ENCODE results near the gene IPPK. TPM values are rescaled to one million over a fixed set of nuclear protein-coding genes. Genes with fewer than 3 reads are reported as not detected.
"Not testable (repeated sequence)": the region's sequence is repeated elsewhere in the genome, so short reads cannot be mapped to it uniquely, and the experiment has no call there.

Gene IPPK
- total and polyA plus RNA-seq, 11 donors: 4.2 to 11.0 (median 8.6) TPM

DNA sequence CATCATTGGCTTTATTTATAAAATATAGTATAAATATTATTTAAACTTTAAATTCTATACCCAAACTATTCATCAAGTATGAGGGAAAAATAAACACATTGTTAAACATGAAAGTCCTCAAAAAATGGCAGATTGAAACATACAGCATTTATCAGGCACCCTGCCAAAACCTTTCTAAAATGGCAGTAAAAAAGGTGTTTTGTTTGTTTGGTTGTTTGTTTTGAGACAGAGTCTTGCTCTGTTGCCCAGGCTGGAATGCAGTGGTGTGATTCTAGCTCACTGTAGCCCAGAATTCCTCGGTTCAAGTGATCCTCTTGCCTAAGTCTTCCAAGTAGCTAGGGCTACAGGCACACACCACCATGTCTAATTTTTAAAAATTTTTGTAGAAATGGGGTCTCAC is 74.0 kb downstream of the IPPK start:
- 84 to 96% (median 94%) methylated on average over 1 of the region's 1 CpG for WGBS, 4 donors
- no peaks in the 10 kb centered on the region for H3K27me3 ChIP-seq
- intact Hi-C loops (cut with DNase I): loop anchor here in 2 of 10 donors (10.0 kb wide), 2 partner anchors 61 to 81 kb away; partner anchors contain the start of gene ECM2 (in 1 of the 2)
- H3K27ac ChIP-seq: no peak overlapping the region
- H3K4me1 ChIP-seq: peaks cover 0 to 70% (median 28%) of the 10 kb centered on the region in 12 donors
- no peak overlapping the region for H3K4me3 ChIP-seq
- no peaks in the 10 kb centered on the region for H3K36me3 ChIP-seq
- DNase-seq (no peak), ATAC-seq (no peak)
- no peak for TF ChIP-seq POLR2A (IDR thresholded peaks at IDR 0.05)
- TF ChIP-seq, protein P1, sequence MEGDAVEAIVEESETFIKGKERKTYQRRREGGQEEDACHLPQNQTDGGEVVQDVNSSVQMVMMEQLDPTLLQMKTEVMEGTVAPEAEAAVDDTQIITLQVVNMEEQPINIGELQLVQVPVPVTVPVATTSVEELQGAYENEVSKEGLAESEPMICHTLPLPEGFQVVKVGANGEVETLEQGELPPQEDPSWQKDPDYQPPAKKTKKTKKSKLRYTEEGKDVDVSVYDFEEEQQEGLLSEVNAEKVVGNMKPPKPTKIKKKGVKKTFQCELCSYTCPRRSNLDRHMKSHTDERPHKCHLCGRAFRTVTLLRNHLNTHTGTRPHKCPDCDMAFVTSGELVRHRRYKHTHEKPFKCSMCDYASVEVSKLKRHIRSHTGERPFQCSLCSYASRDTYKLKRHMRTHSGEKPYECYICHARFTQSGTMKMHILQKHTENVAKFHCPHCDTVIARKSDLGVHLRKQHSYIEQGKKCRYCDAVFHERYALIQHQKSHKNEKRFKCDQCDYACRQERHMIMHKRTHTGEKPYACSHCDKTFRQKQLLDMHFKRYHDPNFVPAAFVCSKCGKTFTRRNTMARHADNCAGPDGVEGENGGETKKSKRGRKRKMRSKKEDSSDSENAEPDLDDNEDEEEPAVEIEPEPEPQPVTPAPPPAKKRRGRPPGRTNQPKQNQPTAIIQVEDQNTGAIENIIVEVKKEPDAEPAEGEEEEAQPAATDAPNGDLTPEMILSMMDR (IDR thresholded peaks at IDR 0.05): no peak
- H3K9me3 ChIP-seq: no peaks in the 10 kb centered on the region

DNA sequence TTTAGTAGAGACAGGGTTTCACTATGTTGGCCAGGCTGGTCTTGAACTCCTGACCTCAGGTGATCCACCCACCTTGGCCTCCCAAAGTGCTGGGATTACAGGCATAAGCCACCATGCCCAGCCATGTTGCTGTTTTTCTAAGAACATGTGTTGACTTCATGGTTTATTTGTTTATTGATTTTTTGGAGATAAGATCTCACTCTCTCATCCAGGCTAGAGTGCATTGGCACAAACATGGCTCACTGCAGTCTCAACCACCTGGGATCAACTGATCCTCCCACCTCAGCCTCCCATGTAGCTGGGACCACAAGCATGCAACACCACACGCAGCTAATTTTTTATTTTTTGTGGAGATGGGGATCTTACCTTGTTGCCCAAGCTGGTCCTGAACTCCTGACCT is 74.9 kb downstream of the IPPK start:
- not testable (repeated sequence) for DNase-seq, H3K36me3 ChIP-seq, H3K4me3 ChIP-seq, H3K27me3 ChIP-seq, ATAC-seq, H3K27ac ChIP-seq, H3K9me3 ChIP-seq
- WGBS, 4 donors: 95 to 100% (median 97%) methylated on average over 1 of the region's 1 CpG
- peaks cover 0 to 70% (median 34%) of the 10 kb centered on the region in 12 donors for H3K4me1 ChIP-seq
- intact Hi-C loops (cut with DNase I): loop anchor here in 2 of 10 donors (10.0 kb wide), 2 partner anchors 60 to 80 kb away; partner anchors contain the start of gene ECM2 (in 1 of the 2)

DNA sequence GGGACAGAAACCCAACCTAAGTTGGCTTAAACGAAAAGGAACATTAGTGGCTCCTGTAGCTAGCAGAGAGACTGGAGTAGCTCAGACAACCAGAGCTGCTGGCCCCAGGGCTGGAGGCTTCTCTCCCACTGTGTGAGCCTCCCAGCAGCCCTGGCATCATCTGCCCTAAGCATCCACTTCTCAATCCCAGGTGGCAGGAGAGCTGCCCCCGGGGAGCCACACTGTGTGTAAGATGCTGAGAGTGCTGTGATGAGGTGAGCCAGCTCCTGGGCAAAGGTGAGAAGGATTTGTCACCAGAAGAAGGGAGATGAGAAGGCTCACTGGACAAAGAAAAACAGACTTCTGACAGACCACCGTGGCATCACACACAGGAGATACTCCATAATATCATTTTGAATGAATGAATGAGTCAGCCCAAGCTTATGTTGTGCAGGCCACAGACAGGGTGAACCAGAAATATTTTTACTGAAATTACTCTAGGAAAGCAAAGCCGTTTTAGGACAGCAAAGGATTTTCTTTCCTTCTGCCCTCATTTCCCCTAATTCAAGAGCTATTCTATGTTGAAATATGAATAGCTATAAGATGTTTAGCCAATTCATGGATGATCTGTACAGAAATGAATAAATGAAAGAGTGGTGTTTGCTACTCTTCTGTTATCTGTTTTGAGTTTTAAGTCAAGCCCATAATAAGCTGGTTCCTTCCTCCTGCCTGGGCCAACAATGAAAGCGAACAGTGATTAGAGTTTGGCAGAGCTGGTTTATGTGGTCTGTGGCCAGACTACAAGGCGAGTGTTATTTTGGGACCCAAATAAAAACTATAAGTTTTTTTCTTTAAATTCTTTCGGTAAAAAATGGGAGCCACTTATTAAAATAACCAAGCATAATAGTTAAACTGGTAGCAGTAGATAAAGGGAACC is 76.7 kb downstream of the IPPK start:
- peaks cover 0 to 60% (median 37%) of the 10 kb centered on the region in 12 donors for H3K4me1 ChIP-seq
- DNase-seq (no peak), ATAC-seq (no peak)
- no peaks in the 10 kb centered on the region for H3K9me3 ChIP-seq
- no peaks in the 10 kb centered on the region for H3K27me3 ChIP-seq
- peak overlapping the region in 5 of 12 donors; percentile 36 to 60 (median 52) for H3K27ac ChIP-seq
- intact Hi-C loops (cut with DNase I): loop anchor here in 3 of 10 donors (5.0 to 10.0 kb wide), 3 partner anchors 56 to 78 kb away; partner anchors contain the start of gene ECM2 (in 2 of the 3)
- H3K36me3 ChIP-seq: no peaks in the 10 kb centered on the region
- TF ChIP-seq POLR2A (IDR thresholded peaks at IDR 0.05): no peak
- TF ChIP-seq, protein P1 (IDR thresholded peaks at IDR 0.05): no peak
- H3K4me3 ChIP-seq: no peak overlapping the region
- WGBS, 4 donors: 40 to 61% (median 52%) methylated on average over 7 of the region's 7 CpGs

DNA sequence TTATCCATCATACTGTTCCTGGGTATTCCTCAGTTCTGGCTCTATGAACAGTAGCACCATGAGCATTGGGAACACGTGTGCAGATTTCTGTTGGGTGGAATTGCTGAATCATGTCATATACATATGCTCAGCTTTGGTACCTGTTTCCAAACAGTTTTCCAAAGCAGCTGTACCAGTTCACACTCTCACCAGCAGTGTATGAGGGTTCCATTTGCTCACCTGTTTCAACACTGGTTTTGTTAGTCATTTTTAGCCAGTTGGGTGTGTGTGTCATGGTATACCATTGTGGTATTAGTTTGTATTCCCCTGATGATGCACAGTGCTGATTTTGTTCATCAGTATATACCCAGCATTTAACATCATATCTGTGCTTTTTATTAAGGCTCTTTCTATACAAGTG is 77.4 kb downstream of the IPPK start:
- intact Hi-C loops (cut with DNase I): loop anchor here in 3 of 10 donors (5.0 to 10.0 kb wide), 3 partner anchors 55 to 78 kb away; partner anchors contain the start of gene ECM2 (in 2 of the 3)

More for the DNA sequence above, 77.4 kb downstream of the IPPK start:
- peaks cover 0 to 53% (median 33%) of the 10 kb centered on the region in 12 donors for H3K4me1 ChIP-seq
- H3K27me3 ChIP-seq: no peaks in the 10 kb centered on the region
- WGBS, 4 donors: 86 to 100% (median 96%) methylated on average over 1 of the region's 1 CpG
- ATAC-seq (no peak), DNase-seq (no peak)
- no peaks in the 10 kb centered on the region for H3K36me3 ChIP-seq
- no peaks in the 10 kb centered on the region for H3K9me3 ChIP-seq
- H3K27ac ChIP-seq: peak overlapping the region in 2 of 12 donors; percentile 47 to 54
- H3K4me3 ChIP-seq: no peak overlapping the region
- no peak for TF ChIP-seq POLR2A (IDR thresholded peaks at IDR 0.05)
- TF ChIP-seq, protein P1 (IDR thresholded peaks at IDR 0.05): no peak

Data from heart left ventricle (tissue), 16 donors.